Astrocyte (in vitro differentiated cells and primary cell): ENCODE measurements around the gene HOGA1. TPM values are rescaled to one million over a fixed set of nuclear protein-coding genes. Genes with fewer than 3 reads are reported as not detected.

ENCODE experiments used
- DNase-seq: peaks from one replicate; pipeline ENCODE4 v3.0.0-alpha.2; 2010; ENCODE audit warnings: low read depth
- FAIRE-seq: peaks from 2 replicates; lab custom pipeline; 2011; peaks lifted over from hg19 to GRCh38; lab: Jason Lieb, UNC
- H2AFZ ChIP-seq: 2 replicates; pipeline ENCODE4 v1.6.0; 2012; ENCODE audit warnings: low read depth, low read length, inconsistent platforms
- H3K27ac ChIP-seq: 2 replicates; pipeline ENCODE4 v1.5.1; 2011; ENCODE audit warnings: low read depth, low read length, inconsistent platforms
- H3K27me3 ChIP-seq: 2 replicates; pipeline ENCODE4 v1.6.0; 2011; ENCODE audit warnings: low read length, inconsistent platforms; ENCODE audit not compliant: insufficient read depth
- H3K36me3 ChIP-seq: 2 replicates; pipeline ENCODE4 v1.5.1; 2011; ENCODE audit warnings: low read length, inconsistent platforms; ENCODE audit not compliant: insufficient read depth
- H3K4me1 ChIP-seq: 2 replicates; pipeline ENCODE4 v1.5.1; 2011; ENCODE audit warnings: low read length, inconsistent platforms; ENCODE audit not compliant: insufficient read depth
- H3K4me2 ChIP-seq: 2 replicates; pipeline ENCODE4 v1.6.0; 2012; ENCODE audit warnings: low read length, inconsistent platforms
- H3K4me3 ChIP-seq: 2 replicates; pipeline ENCODE4 v1.5.1; 2011; ENCODE audit warnings: low read depth, mild to moderate bottlenecking, low read length, inconsistent platforms; ENCODE audit not compliant: insufficient read depth
- H3K79me2 ChIP-seq: 2 replicates; pipeline ENCODE4 v1.6.0; 2012; ENCODE audit warnings: mild to moderate bottlenecking, low read length, inconsistent platforms; ENCODE audit not compliant: insufficient read depth
- H3K9ac ChIP-seq: 2 replicates; pipeline ENCODE4 v1.6.0; 2012; ENCODE audit warnings: mild to moderate bottlenecking, low read length, inconsistent platforms
- H3K9me3 ChIP-seq: 2 replicates; pipeline ENCODE4 v1.5.1; 2012; ENCODE audit warnings: low read depth, mild to moderate bottlenecking, low read length, inconsistent platforms; ENCODE audit not compliant: insufficient read depth
- H4K20me1 ChIP-seq: 2 replicates; pipeline ENCODE4 v1.6.0; 2012; ENCODE audit warnings: low read length, inconsistent platforms; ENCODE audit not compliant: insufficient read depth
- H3K27ac Mint-ChIP-seq: one replicate; pipeline ENCODE4 v1.8.0; 2021; ENCODE audit warnings: mild to moderate bottlenecking, mixed read lengths; ENCODE audit not compliant: unreplicated experiment
- H3K27me3 Mint-ChIP-seq: one replicate; pipeline ENCODE4 v1.8.0; 2021; ENCODE audit warnings: low read depth, mixed read lengths; ENCODE audit not compliant: unreplicated experiment
- H3K36me3 Mint-ChIP-seq: one replicate; pipeline ENCODE4 v1.8.0; 2021; ENCODE audit warnings: low read depth, mixed read lengths; ENCODE audit not compliant: unreplicated experiment
- H3K4me1 Mint-ChIP-seq: one replicate; pipeline ENCODE4 v1.8.0; 2021; ENCODE audit warnings: low read depth, mixed read lengths; ENCODE audit not compliant: unreplicated experiment
- H3K4me3 Mint-ChIP-seq: one replicate; pipeline ENCODE4 v1.8.0; 2021; ENCODE audit warnings: mild to moderate bottlenecking, moderate library complexity, mixed read lengths; ENCODE audit not compliant: unreplicated experiment
- H3K9me3 Mint-ChIP-seq: one replicate; pipeline ENCODE4 v1.8.0; 2021; ENCODE audit warnings: mild to moderate bottlenecking, mixed read lengths; ENCODE audit not compliant: unreplicated experiment
- EZH2 ChIP-seq: IDR thresholded peaks from 2 replicates; pipeline ENCODE4 v1.6.1; 2012; ENCODE audit warnings: mild to moderate bottlenecking, low read length, inconsistent platforms; ENCODE audit not compliant: insufficient read depth
- total RNA-seq: library from RNA; stranded (reverse); gene quantifications from 2 replicates; pipeline ENCODE4 v1.2.1, GENCODE V29; 2021
- TF ChIP-seq, protein P1 (sequence below): IDR thresholded peaks from 2 replicates; pipeline ENCODE4 v1.5.1; 2011; ENCODE audit warnings: low read depth, mild to moderate bottlenecking, inconsistent platforms, low read length, moderate library complexity; ENCODE audit not compliant: insufficient read depth

HOGA1 gene
- total RNA-seq, 1 donor from 2014 or later, result 0.23 TPM

DNA sequence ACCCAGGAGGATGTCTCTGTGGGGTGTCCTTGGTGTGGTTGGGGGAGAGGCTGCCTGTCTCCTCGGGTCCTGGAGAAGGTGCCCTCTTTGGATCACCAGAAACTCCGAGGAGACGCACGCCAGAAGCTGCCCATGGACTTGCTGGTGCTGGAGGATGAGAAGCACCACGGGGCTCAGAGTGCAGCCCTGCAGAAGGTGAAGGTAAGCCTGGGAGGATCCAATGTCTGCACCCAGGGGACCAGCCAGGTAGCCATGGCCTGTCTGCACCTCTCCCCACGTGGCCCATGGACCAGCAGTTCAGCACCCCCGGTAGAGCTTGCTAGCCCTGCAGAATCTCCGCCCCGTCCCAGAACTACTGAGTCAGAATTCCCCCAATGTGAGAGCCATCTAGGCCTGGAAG, 6.5 kb upstream of the HOGA1 start:
- no peaks in the 10 kb centered on the region for H3K9me3 ChIP-seq
- Mint-ChIP-seq H3K9me3 (peaks cover 2% of the 10 kb centered on the region), H3K36me3 (peaks cover 6% of the 10 kb centered on the region), H3K27me3 (no peaks in the 10 kb centered on the region), H3K4me1 (peaks cover 19% of the 10 kb centered on the region), H3K4me3 (no peak overlapping the region), H3K27ac (no peak overlapping the region)
- FAIRE-seq (no peak), DNase-seq (no peak)
- peaks cover 7% of the 10 kb centered on the region for H3K4me1 ChIP-seq
- no peak overlapping the region for H2AFZ ChIP-seq
- H3K4me3 ChIP-seq, result no peak overlapping the region
- H3K79me2 ChIP-seq, result no peaks in the 10 kb centered on the region
- H3K27ac ChIP-seq, result no peak overlapping the region
- no peaks in the 10 kb centered on the region for H3K36me3 ChIP-seq
- H3K4me2 ChIP-seq, result no peak overlapping the region
- H4K20me1 ChIP-seq, result peaks cover 5% of the 10 kb centered on the region
- H3K27me3 ChIP-seq, result no peaks in the 10 kb centered on the region
- no peak overlapping the region for H3K9ac ChIP-seq
- TF ChIP-seq, protein P1, sequence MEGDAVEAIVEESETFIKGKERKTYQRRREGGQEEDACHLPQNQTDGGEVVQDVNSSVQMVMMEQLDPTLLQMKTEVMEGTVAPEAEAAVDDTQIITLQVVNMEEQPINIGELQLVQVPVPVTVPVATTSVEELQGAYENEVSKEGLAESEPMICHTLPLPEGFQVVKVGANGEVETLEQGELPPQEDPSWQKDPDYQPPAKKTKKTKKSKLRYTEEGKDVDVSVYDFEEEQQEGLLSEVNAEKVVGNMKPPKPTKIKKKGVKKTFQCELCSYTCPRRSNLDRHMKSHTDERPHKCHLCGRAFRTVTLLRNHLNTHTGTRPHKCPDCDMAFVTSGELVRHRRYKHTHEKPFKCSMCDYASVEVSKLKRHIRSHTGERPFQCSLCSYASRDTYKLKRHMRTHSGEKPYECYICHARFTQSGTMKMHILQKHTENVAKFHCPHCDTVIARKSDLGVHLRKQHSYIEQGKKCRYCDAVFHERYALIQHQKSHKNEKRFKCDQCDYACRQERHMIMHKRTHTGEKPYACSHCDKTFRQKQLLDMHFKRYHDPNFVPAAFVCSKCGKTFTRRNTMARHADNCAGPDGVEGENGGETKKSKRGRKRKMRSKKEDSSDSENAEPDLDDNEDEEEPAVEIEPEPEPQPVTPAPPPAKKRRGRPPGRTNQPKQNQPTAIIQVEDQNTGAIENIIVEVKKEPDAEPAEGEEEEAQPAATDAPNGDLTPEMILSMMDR, result no peak
- TF ChIP-seq EZH2, result no peak

DNA sequence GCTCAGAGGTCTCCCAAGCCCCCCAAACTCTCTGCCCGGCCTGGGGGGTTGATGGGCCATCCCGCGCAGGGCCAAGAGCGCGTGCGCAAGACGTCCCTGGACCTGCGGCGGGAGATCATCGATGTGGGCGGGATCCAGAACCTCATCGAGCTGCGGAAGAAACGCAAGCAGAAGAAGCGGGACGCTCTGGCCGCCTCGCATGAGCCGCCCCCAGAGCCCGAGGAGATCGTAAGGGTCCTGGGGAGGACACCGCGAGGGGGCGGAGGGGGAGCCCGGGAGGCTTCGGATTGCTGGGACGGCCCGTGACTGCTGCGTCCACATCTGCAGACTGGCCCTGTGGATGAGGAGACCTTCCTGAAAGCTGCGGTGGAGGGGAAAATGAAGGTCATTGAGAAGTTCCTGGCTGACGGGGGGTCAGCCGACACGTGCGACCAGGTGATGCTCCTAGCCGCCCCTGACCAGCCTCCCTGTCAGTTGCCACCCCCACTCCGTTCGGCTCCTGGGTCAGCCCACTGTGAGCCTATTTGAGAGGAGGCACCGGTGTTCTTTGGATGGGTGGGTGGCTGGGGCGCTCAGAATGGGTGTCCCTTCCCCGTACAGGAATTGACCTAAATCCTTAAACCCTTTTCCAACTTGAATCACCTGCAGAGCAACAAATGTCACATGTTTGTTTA, 5.9 kb upstream of the HOGA1 start:
- peaks cover 7% of the 10 kb centered on the region for H3K4me1 ChIP-seq
- H3K27me3 Mint-ChIP-seq, result no peaks in the 10 kb centered on the region

More for the DNA sequence above, 5.9 kb upstream of the HOGA1 start:
- Histone ChIP-seq H3K79me2 (no peaks in the 10 kb centered on the region), H3K9me3 (no peaks in the 10 kb centered on the region), H2AFZ (no peak overlapping the region), H3K27me3 (no peaks in the 10 kb centered on the region), H3K9ac (no peak overlapping the region), H3K4me2 (no peak overlapping the region), H4K20me1 (no peaks in the 10 kb centered on the region), H3K4me3 (no peak overlapping the region), H3K27ac (no peak overlapping the region), H3K36me3 (no peaks in the 10 kb centered on the region)
- Mint-ChIP-seq H3K4me1 (peaks cover 13% of the 10 kb centered on the region), H3K4me3 (no peak overlapping the region), H3K9me3 (no peaks in the 10 kb centered on the region), H3K36me3 (peaks cover 6% of the 10 kb centered on the region), H3K27ac (no peak overlapping the region)
- DNase-seq (no peak), FAIRE-seq (no peak)
- TF ChIP-seq EZH2, result no peak
- TF ChIP-seq, protein P1, result no peak
